GM06990 (cell line): ENCODE measurements around the gene PODN.

Experiments used
- DNase-seq: peaks from one replicate; pipeline ENCODE4 v3.0.0-alpha.2; 2011; ENCODE audit not compliant: insufficient read length; ENCODE audit errors: extremely low read depth
- H3K27me3 ChIP-seq: replicated peaks from 2 replicates; pipeline ENCODE4 v1.6.0; 2011; ENCODE audit warnings: low read length; ENCODE audit not compliant: control insufficient read depth, insufficient read depth
- H3K36me3 ChIP-seq: 2 replicates; pipeline ENCODE4 v1.5.1; 2011; ENCODE audit warnings: low read length; ENCODE audit not compliant: control insufficient read depth, insufficient read depth
- H3K4me3 ChIP-seq: replicated peaks from 2 replicates; pipeline ENCODE4 v1.5.1; 2011; ENCODE audit warnings: low read depth, mild to moderate bottlenecking, control low read depth, low read length
- CTCF ChIP-seq: IDR thresholded peaks from 2 replicates; pipeline ENCODE4 v1.5.1; 2011; ENCODE audit warnings: low read length, control low read depth, mild to moderate bottlenecking, inconsistent platforms; ENCODE audit not compliant: insufficient read depth, poor library complexity, severe bottlenecking

Gene PODN

GRCh38 chr1:53061859-53062707 is at the start of gene PODN:
Gene PODN (plus strand): TSS chr1:53062213. CDS start chr1:53069856, 7,643 bp downstream.
- Histone ChIP-seq H3K36me3 (no peaks in the 10 kb centered on the region), H3K4me3 (no peak within 1 kb of the TSS), H3K27me3 (peaks cover 2% of the 10 kb centered on the region)
- TF ChIP-seq CTCF = no peak
- no peak for DNase-seq

GRCh38 chr1:53014791-53015507 is 47.1 kb upstream of the PODN start:
- H3K4me3 ChIP-seq = peak overlapping the region; percentile 71
- no peaks in the 10 kb centered on the region; the same call in 1 of the 2 replicates for H3K36me3 ChIP-seq
- no peaks in the 10 kb centered on the region for H3K27me3 ChIP-seq
- no peak for TF ChIP-seq CTCF
- peak; percentile 39 for DNase-seq

GRCh38 chr1:53015508-53015860 is 46.5 kb upstream of the PODN start:
- H3K27me3 ChIP-seq = no peaks in the 10 kb centered on the region
- peak overlapping the region; percentile 71 for H3K4me3 ChIP-seq
- no peak for DNase-seq
- H3K36me3 ChIP-seq = no peaks in the 10 kb centered on the region; the same call in 1 of the 2 replicates
- no peak for TF ChIP-seq CTCF

GRCh38 chr1:53016705-53017104 is 45.3 kb upstream of the PODN start:
- Histone ChIP-seq H3K4me3 (no peak overlapping the region), H3K27me3 (no peaks in the 10 kb centered on the region), H3K36me3 (no peaks in the 10 kb centered on the region; the same call in 1 of the 2 replicates)
- DNase-seq = no peak
- TF ChIP-seq CTCF = no peak

GRCh38 chr1:53020588-53020987 is 41.4 kb upstream of the PODN start:
- no peak for TF ChIP-seq CTCF
- DNase-seq = no peak
- H3K27me3 ChIP-seq = no peaks in the 10 kb centered on the region
- no peaks in the 10 kb centered on the region; the same call in 1 of the 2 replicates for H3K36me3 ChIP-seq
- no peak overlapping the region for H3K4me3 ChIP-seq
